NT2/D1 (cell line): Measurements from ENCODE around the gene ZNFX1.

Experiments used
- SUZ12 ChIP-seq: IDR thresholded peaks from 2 replicates; pipeline ENCODE4 v1.6.1; 2011; ENCODE audit not compliant: insufficient read length, insufficient read depth; ENCODE audit errors: extremely low read depth
- YY1 ChIP-seq: IDR thresholded peaks from 2 replicates; pipeline ENCODE4 v1.6.1; 2011; ENCODE audit not compliant: insufficient read length, insufficient read depth
- ZNF274 ChIP-seq: IDR thresholded peaks from 2 replicates; pipeline ENCODE4 v1.6.1; 2011; ENCODE audit warnings: mild to moderate bottlenecking, low read depth, low read length

- TF ChIP-seq YY1, result no peak
- TF ChIP-seq ZNF274, result no peak
- no peak for TF ChIP-seq SUZ12
These were observed 15.3 kb upstream of the ZNFX1 start for GRCh38 chr20:49293122-49293521.
